NCI-H1092 (cell line): Measurements from ENCODE around the gene MYO16.
"Not testable (repeated sequence)": the region's sequence is repeated elsewhere in the genome, so short reads cannot be mapped to it uniquely, and the experiment has no call there.

ENCODE experiments used
- DNase-seq: peaks from one replicate; lab custom pipeline; 2025; lab: John Stamatoyannopoulos, UW

The MYO16 gene

GRCh38 chr13:108981407-108981806 lies 352.0 kb downstream of the MYO16 start:
- no peak for DNase-seq

DNA sequence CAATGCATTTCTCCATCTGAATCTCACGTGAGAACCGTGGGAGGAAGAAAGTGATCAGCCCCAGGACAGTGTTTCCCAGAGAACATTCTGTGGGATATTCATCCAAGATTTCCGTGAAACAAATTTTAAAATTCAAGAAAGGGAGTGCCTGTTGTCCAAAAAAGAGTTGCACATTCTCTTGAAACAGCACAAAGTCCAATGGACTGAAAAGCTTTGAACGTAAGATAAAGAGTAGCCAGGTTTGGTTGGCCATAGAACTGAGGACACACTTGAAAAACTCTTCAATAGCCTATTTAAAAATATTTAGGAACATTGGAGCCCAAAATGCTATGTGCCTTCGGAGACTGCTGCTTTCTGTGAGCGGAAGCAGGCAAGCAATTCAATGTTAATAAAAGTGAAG lies 353.9 kb downstream of the MYO16 start:
- DNase-seq: no peak

GRCh38 chr13:108984251-108984920 lies 355.0 kb downstream of the MYO16 start:
- DNase-seq: no peak

DNA sequence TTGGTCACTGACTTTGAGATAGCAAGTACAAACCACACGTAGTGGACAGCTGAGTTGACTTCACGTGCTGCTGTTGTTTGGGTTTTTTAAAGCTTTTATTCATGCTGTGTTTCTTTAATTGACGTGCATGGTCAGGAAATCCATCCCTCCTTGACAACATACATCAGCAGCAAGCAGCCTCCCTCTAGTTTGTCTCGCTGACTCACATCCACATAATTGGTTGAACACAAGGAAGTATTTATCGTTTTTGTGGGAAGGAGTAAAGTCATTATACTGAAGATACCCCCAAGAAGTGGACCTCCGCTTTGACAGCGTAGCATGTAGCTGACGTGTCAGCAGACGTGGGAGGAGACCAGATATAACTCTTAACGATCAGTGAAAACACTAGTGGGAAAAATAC lies 355.8 kb downstream of the MYO16 start:
- DNase-seq: no peak

GRCh38 chr13:108987517-108987916 lies 358.1 kb downstream of the MYO16 start:
- no peak for DNase-seq

DNA sequence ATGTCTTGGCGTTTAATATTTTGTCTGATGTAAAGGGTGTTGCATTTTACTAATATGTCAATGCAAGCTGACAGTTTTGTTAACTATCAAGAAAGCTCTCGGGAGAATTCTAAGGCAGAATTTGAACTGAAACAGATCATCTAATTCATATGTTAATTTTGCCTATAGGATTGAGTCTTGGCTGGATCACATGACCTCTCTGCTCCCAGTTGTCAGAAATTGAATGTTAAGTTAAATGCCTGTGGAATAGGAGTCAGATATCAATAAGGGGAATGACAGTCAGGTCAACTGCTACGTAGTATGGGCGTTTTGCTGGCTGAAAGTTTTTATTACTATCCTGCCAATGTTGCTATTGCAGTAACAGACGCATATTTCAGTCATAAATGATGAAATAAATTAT lies 358.5 kb downstream of the MYO16 start:
- DNase-seq: no peak

DNA sequence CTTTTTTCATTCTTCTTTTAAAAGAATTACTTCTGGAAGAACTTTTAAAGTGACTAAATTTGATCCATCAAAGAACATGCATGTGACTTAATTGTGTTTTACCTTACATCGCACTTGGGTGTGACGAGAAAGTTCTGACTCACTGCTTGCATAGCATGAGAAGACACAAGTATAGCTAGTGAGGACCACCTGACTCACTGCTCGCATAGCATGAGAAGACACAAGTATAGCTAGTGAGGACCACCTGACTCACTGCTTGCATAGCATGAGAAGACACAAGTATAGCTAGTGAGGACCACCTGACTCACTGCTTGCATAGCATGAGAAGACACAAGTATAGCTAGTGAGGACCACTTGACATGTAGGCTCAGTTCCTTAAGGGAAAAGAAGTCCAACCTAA lies 362.0 kb downstream of the MYO16 start:
- not testable (repeated sequence) for DNase-seq

GRCh38 chr13:108993346-108993745 lies 363.9 kb downstream of the MYO16 start:
- no peak for DNase-seq

DNA sequence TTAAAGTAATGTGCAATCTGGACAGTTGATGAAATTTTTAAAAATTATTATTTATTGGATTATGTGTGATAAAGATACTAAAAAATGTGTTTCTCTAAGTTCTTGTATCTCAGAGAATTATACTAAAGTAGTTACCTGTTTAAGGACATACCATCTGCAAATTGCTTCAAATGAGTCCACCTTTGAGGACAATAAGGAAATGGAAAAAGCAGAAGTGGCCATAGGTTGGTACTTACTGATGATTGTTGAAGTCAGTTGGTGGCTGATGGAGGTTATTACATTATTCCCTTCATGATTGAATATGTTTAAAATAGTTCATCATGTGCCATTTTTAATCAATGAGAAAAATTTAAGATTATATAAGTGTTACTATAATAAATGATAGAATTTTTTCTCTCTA lies 367.0 kb downstream of the MYO16 start:
- DNase-seq: no peak

GRCh38 chr13:109000207-109000606 lies 370.8 kb downstream of the MYO16 start:
- DNase-seq: no peak

DNA sequence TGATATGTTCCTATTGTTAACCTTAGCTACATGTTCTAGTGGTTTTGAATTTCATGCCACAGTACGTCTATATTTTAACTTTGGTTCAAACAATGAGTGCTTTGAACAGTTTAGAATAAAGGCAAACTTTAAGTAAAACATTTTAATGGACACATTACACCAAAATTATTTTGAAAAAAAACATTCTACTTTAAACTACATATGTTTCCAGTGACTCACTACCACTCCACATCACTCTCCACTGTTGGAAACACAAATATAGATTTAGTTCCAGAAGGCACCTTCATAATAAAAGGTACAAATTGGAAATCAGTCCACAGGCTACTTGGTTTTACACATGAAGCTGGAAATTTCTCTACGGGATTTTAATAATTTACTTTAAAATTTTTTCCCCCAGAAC lies 373.5 kb downstream of the MYO16 start:
- DNase-seq: no peak

GRCh38 chr13:109007946-109008345 lies 378.5 kb downstream of the MYO16 start:
- DNase-seq: no peak

- DNase-seq: no peak
These were observed 380.3 kb downstream of the MYO16 start for GRCh38 chr13:109009756-109010155.

DNA sequence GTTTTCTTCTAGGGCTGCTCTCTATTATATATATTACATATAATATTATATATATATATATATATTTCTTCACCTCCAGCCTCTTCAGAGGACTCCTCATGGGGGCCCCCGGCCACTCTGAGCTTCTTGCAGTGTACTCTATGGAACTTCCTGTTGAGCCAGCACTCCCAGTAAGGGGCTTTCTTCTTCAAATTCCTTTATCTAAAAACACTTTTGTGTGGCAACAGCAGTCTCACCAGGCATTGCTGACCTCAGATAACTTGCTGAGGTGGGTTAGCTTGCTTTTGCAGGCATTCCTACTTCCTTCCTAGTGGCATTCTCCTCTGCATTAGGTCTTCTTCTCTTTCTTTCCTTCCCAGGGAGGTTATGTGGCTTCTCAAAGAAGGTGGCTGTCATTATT lies 381.5 kb downstream of the MYO16 start:
- no peak for DNase-seq

GRCh38 chr13:109012115-109012514 lies 382.7 kb downstream of the MYO16 start:
- DNase-seq: no peak

DNA sequence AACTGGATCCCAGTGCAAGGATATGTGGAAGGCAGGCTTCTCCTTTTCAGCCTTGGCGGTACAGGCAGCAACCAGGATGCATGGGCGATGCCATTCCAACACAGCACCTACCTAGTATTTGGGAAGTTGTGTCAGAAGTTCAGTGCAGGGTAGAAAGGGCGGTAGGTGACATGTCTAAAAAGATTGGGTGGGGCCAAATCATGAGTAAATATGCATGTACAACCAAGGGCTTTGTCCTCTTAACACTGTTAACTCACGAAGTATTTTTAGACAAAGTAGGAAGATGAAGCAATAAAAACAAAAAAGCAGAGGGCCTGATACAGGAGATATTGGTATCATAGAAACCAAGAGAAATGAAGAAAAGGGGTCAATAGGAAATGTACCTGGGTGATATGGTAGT lies 392.1 kb downstream of the MYO16 start:
- DNase-seq: no peak

DNA sequence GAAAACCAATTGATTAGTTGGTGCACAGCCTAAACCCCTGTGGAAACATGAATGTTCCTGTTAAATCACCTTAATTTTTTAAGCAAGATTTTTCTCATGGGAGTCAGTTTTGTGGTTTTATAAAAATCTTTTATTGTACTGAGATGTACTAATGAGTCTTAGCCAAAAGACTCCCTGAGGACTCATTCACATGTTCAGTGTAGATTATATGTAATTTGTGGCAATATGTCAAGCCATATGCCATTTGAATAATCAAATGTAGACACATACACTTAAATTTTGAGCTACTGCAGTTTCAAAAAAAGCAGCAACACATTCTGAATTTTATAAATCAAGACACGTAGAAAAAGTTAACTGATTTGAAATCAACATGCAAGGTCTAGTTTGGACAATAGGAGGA lies 395.2 kb downstream of the MYO16 start:
- DNase-seq: no peak

- no peak for DNase-seq
These were observed 396.9 kb downstream of the MYO16 start for GRCh38 chr13:109026266-109026665.

- DNase-seq: no peak
These were observed 399.2 kb downstream of the MYO16 start for GRCh38 chr13:109028624-109029023.

- no peak for DNase-seq
These were observed 403.7 kb downstream of the MYO16 start for GRCh38 chr13:109033090-109033489.

- no peak for DNase-seq
These were observed 406.8 kb downstream of the MYO16 start for GRCh38 chr13:109036078-109036780.

DNA sequence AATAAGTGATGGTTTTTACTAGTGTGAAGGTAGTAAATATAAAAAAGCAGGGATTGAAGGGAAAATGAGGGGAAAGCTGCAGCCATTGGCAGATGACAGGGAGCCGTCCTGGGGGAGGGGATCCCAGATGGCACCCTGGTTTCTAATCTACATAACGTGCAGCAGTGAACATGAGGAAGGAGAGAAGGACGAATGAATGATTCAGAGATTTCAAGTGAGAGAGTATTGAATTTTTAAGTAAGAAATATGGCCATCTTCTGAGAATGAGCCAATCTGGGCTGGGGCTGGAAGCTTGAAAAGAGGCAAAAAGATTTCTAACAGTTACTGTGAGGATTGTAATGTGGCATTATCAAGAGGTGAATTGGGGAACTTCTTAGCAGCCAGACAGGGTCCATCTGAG lies 414.2 kb downstream of the MYO16 start:
- no peak for DNase-seq

DNA sequence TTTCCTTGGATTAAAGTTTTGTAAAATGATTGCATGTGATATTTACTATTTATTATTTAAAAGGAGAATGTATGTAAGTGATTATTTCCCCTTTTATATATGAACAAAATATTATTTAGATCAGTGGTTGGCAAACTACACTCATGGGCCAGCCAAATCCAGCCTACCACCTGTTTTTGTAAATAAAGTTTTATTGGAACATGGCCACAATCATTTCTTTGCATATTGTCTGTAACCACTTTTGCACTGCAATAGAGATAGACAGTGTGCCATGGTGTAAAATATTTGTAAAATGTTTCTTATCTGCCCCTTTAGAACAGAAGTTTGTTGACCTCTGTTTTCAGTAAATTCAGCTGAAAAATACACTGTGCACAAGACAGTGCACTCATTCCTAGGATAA lies 426.4 kb downstream of the MYO16 start:
- no peak for DNase-seq

GRCh38 chr13:109058087-109058486 lies 428.7 kb downstream of the MYO16 start:
- DNase-seq: no peak
